ENCODE results near the gene SMIM44.

The SMIM44 gene

GRCh38 chr19:3474614-3475013 is 8.6 kb downstream of the SMIM44 start:
- DNase-seq: no peak

- DNase-seq: no peak
Observed at GRCh38 chr19:3474010-3474409, 9.2 kb downstream of the SMIM44 start.

GRCh38 chr19:3471954-3472655 is 11.1 kb downstream of the SMIM44 start:
- peak; percentile 27 for DNase-seq

- DNase-seq: no peak
Observed at GRCh38 chr19:3470500-3471128, 12.6 kb downstream of the SMIM44 start.

GRCh38 chr19:3469638-3470499 is 13.4 kb downstream of the SMIM44 start:
- DNase-seq: no peak

- no peak for DNase-seq
Observed at GRCh38 chr19:3468211-3468610, 15.0 kb downstream of the SMIM44 start.

GRCh38 chr19:3467437-3468198 is 15.6 kb downstream of the SMIM44 start:
- DNase-seq: no peak

- DNase-seq: no peak
Observed at GRCh38 chr19:3466635-3467034, 16.6 kb downstream of the SMIM44 start.

- no peak for DNase-seq
Observed at GRCh38 chr19:3465552-3465951, 17.7 kb downstream of the SMIM44 start.

GRCh38 chr19:3464587-3465235 is 18.5 kb downstream of the SMIM44 start:
- no peak for DNase-seq

GRCh38 chr19:3463714-3464586 is 19.3 kb downstream of the SMIM44 start:
- DNase-seq: no peak

- DNase-seq: no peak
Observed at GRCh38 chr19:3462991-3463713, 20.1 kb downstream of the SMIM44 start.

GRCh38 chr19:3459965-3460582 is 23.2 kb downstream of the SMIM44 start:
- DNase-seq: no peak

GRCh38 chr19:3459089-3459881 is 24.0 kb downstream of the SMIM44 start:
- DNase-seq: peak; percentile 11

GRCh38 chr19:3458229-3459088 is 24.8 kb downstream of the SMIM44 start:
- DNase-seq: no peak

GRCh38 chr19:3457528-3458228 is 25.6 kb downstream of the SMIM44 start:
- no peak for DNase-seq

GRCh38 chr19:3456925-3457527 is 26.2 kb downstream of the SMIM44 start:
- no peak for DNase-seq

Data from activated CD4-positive, alpha-beta T cell treated with anti-CD3 and anti-CD28 coated beads, Interleukin-2, amount 50 U/mL, for 16 hours (primary cell).